Sigmoid colon (tissue), 7 donors: ENCODE measurements around the gene RAB6B. TPM values are rescaled to one million over a fixed set of nuclear protein-coding genes. Genes with fewer than 3 reads are reported as not detected.

ENCODE experiments used
- DNase-seq: peaks from one replicate; pipeline ENCODE4 v3.0.0-alpha.2; 2019
- H3K27ac ChIP-seq, 4 donors: fragments of 200-600 bp; sonication (generic); one replicate each; pipeline ENCODE4 v1.5.1; 2016 to 2019; ENCODE audit warnings: mild to moderate bottlenecking in 1 of 4
- H3K27me3 ChIP-seq, 3 donors: fragments of 200-600 bp; sonication (generic); one replicate each; pipeline ENCODE4 v1.5.1; 2019; ENCODE audit warnings: mild to moderate bottlenecking in 1 of 3
- H3K36me3 ChIP-seq, 4 donors: fragments of 200-600 bp; sonication (generic); one replicate each; pipeline ENCODE4 v1.5.1; 2016 to 2019
- H3K4me1 ChIP-seq, 4 donors: fragments of 200-600 bp; sonication (generic); one replicate each; pipeline ENCODE4 v1.5.1; 2017 to 2019
- H3K4me3 ChIP-seq, 4 donors: fragments of 200-600 bp; sonication (generic); one replicate each; pipeline ENCODE4 v1.5.1; 2017 to 2019; ENCODE audit warnings: mild to moderate bottlenecking in 2 of 4, moderate library complexity in 1 of 4
- H3K9me3 ChIP-seq, 4 donors: fragments of 200-600 bp in 3 of 4; sonication (generic) in 3 of 4; one replicate each; pipeline versions ENCODE4 v1.5.1 to v1.6.1; 2013 to 2019
- EP300 ChIP-seq, 4 donors: sonication (generic); formaldehyde crosslinking; IDR thresholded peaks; one replicate each; pipeline ENCODE4 v1.6.1; 2017; ENCODE audit warnings: antibody characterized with exemption in 4 of 4
- POLR2A ChIP-seq, 2 donors: fragments of 450-650 bp; IDR thresholded peaks; one replicate each; pipeline ENCODE4 v1.6.1; 2016; ENCODE audit warnings: antibody characterized with exemption in 2 of 2, mild to moderate bottlenecking in 2 of 2, moderate library complexity in 2 of 2
- POLR2AphosphoS5 ChIP-seq, 4 donors: sonication (generic); formaldehyde crosslinking; IDR thresholded peaks; one replicate each; pipeline ENCODE4 v1.6.1; 2017; ENCODE audit warnings: antibody characterized with exemption in 4 of 4
- WGBS, 2 donors: extraction: QIAGEN DNeasy Blood & Tissue Kit; methylation state at CpG; one replicate each; pipeline ENCODE4 v1.1.7; 2013; 5-methylcytosine and 5-hydroxymethylcytosine counted together
- intact Hi-C: fragments of 100-400 bp; cut with DNase I; formaldehyde crosslinking; loops from one replicate; pipeline ENCODE4 v1.15.1; 2023
- polyA plus RNA-seq, 3 donors: library from polyadenylated mRNA; stranded (reverse); fragments of 200-250 nt; gene quantifications; one replicate each; pipeline ENCODE4 v1.2.3, GENCODE V29; 2013
- total RNA-seq, 4 donors: library from RNA; depleted of rRNA; stranded (reverse); fragments of >200 nt; gene quantifications; one replicate each; pipeline ENCODE4 v1.1.0, GENCODE V29; 2016
- TF ChIP-seq, protein P1 (sequence below), 4 experiments: fragments of 450-650 bp in 3 of 4; fragments of 200-600 bp in 1 of 4; IDR thresholded peaks; one replicate each; pipeline ENCODE4 v1.5.1; 2016 to 2019; ENCODE audit warnings: antibody characterized with exemption in 4 of 4, mild to moderate bottlenecking in 3 of 4, moderate library complexity in 2 of 4
- donor health status: healthy with polysubstance abuse.
- donor health status: Bipolar disorder and iron deficiency.
- donor health status: healthy.

The RAB6B gene
- total and polyA plus RNA-seq, 7 donors = 0.60 to 19.7 (median 5.2) TPM

DNA sequence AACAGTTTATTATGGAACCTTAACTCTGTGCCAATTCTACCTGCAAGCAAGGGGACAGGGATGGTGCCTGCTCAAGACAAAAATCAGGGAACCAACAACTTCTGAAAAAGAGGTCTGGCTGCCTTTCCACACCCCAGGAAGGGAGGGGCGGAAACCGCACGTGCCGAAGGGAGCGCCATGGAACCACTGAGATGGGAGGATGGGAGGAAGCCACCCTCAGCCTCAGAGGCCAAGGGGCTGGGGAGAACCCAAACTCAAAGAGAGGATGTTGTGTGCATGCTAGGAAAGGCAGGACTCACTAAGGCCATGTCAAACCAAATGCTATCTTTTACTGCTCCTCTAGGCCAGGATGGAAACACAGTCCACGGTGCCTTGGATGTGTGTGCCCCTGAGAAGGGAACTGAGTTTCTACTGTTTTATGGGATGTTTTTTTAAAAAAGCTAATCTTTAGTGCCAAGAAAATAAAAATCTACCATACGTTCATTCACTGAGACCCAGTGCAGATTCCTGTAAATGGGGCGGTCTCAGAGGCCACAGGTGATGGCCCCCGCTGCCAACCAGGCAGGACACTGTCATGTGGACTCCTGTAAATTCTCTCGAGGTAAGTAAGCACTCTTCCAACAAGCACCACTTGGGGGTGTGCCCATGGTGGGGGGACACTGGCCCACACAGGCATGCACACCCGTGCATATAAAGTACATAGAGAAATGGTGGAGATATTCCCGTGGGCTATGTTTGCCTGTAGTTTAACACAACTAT is 69.5 kb downstream of the RAB6B start:
- Histone ChIP-seq H3K36me3 (peaks cover 0 to 39% (median 1%) of the 10 kb centered on the region in 4 donors), H3K27ac (no peak overlapping the region), H3K9me3 (no peaks in the 10 kb centered on the region), H3K4me3 (no peak overlapping the region), H3K27me3 (no peaks in the 10 kb centered on the region), H3K4me1 (no peaks in the 10 kb centered on the region)
- DNase-seq = no peak
- WGBS, 2 donors = 87 to 90% methylated on average over 12 of the region's 12 CpGs
- intact Hi-C loops = no loop called here
- no peak for TF ChIP-seq POLR2AphosphoS5 (IDR thresholded peaks at IDR 0.05)
- TF ChIP-seq POLR2A (IDR thresholded peaks at IDR 0.05) = no peak
- TF ChIP-seq EP300 (IDR thresholded peaks at IDR 0.05) = no peak
- TF ChIP-seq, protein P1, sequence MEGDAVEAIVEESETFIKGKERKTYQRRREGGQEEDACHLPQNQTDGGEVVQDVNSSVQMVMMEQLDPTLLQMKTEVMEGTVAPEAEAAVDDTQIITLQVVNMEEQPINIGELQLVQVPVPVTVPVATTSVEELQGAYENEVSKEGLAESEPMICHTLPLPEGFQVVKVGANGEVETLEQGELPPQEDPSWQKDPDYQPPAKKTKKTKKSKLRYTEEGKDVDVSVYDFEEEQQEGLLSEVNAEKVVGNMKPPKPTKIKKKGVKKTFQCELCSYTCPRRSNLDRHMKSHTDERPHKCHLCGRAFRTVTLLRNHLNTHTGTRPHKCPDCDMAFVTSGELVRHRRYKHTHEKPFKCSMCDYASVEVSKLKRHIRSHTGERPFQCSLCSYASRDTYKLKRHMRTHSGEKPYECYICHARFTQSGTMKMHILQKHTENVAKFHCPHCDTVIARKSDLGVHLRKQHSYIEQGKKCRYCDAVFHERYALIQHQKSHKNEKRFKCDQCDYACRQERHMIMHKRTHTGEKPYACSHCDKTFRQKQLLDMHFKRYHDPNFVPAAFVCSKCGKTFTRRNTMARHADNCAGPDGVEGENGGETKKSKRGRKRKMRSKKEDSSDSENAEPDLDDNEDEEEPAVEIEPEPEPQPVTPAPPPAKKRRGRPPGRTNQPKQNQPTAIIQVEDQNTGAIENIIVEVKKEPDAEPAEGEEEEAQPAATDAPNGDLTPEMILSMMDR (IDR thresholded peaks at IDR 0.05) = no peak

DNA sequence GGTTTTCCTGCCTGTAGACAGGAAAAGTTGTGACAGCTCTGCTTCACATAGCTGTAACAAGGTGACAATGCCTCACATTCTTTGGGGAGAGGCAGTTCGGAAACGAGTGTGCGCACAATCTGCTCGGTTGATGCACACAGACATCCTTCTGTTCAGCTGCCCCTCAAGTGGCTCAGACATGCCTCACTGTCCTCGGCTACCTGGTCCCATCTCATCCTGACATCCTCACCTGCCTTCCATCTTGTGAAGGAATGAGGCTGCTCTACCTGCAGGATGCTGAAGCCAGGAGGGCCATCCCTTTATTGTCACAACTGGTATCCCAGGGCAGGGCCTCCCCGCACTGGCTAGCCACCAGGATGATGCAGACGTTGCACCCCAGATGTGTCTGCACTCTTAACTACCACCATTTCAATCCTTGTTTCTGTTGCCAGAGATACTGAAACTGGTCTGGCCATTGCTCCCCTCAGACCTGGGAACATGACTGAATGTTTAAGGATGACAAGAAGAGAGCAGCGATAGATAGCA is 70.7 kb downstream of the RAB6B start:
- no peak for DNase-seq
- TF ChIP-seq EP300 (IDR thresholded peaks at IDR 0.05) = no peak
- TF ChIP-seq, protein P1 (IDR thresholded peaks at IDR 0.05) = no peak
- TF ChIP-seq POLR2AphosphoS5 (IDR thresholded peaks at IDR 0.05) = no peak
- no peak for TF ChIP-seq POLR2A (IDR thresholded peaks at IDR 0.05)

DNA sequence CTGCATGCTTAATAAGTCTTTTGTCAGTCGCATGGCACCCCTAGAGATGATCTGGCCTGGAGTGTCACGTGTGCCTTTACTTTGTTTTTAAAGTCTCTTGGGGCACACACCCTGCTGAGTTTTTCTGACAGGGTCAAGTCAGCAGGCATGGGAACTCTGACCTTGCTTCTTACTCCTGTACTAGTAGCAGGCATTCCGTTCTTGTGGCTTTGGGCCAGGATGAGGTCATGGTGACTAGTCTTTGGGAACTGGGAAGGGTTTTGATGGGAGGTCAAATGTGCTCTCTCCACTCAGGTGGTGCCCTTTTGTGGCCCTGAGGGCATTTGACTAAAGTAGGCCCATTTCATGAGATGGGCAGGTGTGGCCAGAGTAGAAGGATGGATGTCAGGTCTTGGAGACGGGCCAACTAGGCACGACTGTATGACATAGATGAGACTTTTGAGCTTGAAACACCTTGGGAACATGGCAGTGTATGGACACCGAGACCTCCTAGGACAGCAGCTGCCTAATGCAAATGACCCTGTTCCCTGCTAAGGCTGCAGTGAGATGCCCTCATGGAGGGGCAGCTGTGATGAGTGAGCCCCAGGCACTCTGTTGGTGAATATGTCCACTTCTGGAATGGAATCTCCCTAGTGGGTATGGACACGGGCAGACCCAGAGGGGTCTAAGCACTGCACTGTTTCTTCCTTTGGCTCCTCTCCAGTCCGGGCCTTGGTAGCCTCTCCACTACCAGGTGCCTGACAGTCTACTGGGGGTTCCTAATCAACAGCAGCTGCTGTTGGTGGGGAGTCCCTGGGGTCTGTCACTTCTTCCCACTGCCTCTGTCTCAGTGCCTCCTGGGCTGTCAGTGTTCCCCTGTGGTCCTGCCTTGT is 73.7 kb downstream of the RAB6B start:
- WGBS, 2 donors = 84 to 86% methylated on average over 8 of the region's 8 CpGs
- DNase-seq = no peak
- Histone ChIP-seq H3K9me3 (no peaks in the 10 kb centered on the region), H3K27ac (no peak overlapping the region), H3K4me3 (no peak overlapping the region), H3K36me3 (peaks cover 11 to 75% (median 18%) of the 10 kb centered on the region in 4 donors), H3K27me3 (no peaks in the 10 kb centered on the region), H3K4me1 (no peaks in the 10 kb centered on the region)
- intact Hi-C loops = no loop called here
- TF ChIP-seq POLR2AphosphoS5 (IDR thresholded peaks at IDR 0.05) = no peak
- TF ChIP-seq, protein P1 (IDR thresholded peaks at IDR 0.05) = no peak
- TF ChIP-seq EP300 (IDR thresholded peaks at IDR 0.05) = no peak
- TF ChIP-seq POLR2A (IDR thresholded peaks at IDR 0.05) = no peak

More for the DNA sequence above, 70.7 kb downstream of the RAB6B start:
- H3K27ac ChIP-seq = no peak overlapping the region
- no peaks in the 10 kb centered on the region for H3K9me3 ChIP-seq
- H3K4me3 ChIP-seq = no peak overlapping the region
- 88% methylated on average over 8 of the region's 8 CpGs for WGBS, 2 donors
- peaks cover 9 to 50% (median 10%) of the 10 kb centered on the region in 4 donors for H3K36me3 ChIP-seq
- no peaks in the 10 kb centered on the region for H3K27me3 ChIP-seq
- intact Hi-C loops = no loop called here
- no peaks in the 10 kb centered on the region for H3K4me1 ChIP-seq

DNA sequence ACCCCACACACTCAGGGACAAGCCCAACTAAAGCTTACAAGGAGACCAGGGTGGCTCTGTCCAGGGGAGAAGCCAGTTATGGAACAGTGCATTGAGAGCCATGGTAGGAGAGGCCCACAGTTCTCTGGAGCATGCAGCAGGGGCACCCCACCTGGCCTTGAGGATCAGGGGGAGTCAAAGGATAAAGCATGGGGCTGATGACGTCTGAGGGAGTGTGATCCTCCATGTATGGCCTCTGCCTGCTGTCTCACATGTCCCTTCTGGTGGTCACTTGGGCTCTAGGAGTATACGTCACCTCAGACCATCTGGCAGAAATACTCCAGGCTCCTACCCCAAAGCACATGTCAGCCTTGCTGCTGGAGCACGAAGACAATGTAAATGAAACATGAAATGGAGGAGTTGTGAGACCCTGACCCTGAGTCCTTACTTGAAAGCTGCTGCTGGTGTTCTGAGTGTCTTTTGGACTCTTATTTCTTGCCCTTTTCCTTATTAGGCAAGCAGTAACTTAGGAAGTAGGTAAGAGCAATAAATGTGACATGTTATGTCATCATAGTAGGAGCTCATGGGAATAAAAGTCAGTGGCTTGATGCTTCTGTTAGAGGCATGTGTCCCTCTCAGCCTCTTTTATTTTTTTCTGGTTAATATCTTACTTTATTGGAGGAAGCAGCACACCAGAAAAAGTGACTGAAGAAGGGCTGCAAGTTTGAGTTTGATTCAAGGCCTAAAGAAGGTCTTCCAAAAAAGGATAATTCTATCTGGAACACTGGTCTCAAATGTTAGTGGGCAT is 74.6 kb downstream of the RAB6B start:
- Histone ChIP-seq H3K27me3 (no peaks in the 10 kb centered on the region), H3K36me3 (peaks cover 11 to 84% (median 18%) of the 10 kb centered on the region in 4 donors), H3K4me3 (no peak overlapping the region), H3K27ac (no peak overlapping the region), H3K9me3 (no peaks in the 10 kb centered on the region), H3K4me1 (no peaks in the 10 kb centered on the region)
- TF ChIP-seq EP300 (IDR thresholded peaks at IDR 0.05) = no peak
- TF ChIP-seq POLR2AphosphoS5 (IDR thresholded peaks at IDR 0.05) = no peak
- TF ChIP-seq, protein P1 (IDR thresholded peaks at IDR 0.05) = no peak
- no peak for TF ChIP-seq POLR2A (IDR thresholded peaks at IDR 0.05)
- 87 to 90% methylated on average over 3 of the region's 3 CpGs for WGBS, 2 donors
- no peak for DNase-seq
- intact Hi-C loops = no loop called here
